Limb (tissue), 2 donors: ENCODE data around the gene HEATR5A.
"Not testable (repeated sequence)": the region's sequence is repeated elsewhere in the genome, so short reads cannot be mapped to it uniquely, and the experiment has no call there.

Experiments used
- DNase-seq, 2 donors: peaks; one replicate each; pipeline ENCODE4 v3.0.0-alpha.2; 2016; ENCODE audit errors: extremely low spot score in 2 of 2

HEATR5A gene

DNA sequence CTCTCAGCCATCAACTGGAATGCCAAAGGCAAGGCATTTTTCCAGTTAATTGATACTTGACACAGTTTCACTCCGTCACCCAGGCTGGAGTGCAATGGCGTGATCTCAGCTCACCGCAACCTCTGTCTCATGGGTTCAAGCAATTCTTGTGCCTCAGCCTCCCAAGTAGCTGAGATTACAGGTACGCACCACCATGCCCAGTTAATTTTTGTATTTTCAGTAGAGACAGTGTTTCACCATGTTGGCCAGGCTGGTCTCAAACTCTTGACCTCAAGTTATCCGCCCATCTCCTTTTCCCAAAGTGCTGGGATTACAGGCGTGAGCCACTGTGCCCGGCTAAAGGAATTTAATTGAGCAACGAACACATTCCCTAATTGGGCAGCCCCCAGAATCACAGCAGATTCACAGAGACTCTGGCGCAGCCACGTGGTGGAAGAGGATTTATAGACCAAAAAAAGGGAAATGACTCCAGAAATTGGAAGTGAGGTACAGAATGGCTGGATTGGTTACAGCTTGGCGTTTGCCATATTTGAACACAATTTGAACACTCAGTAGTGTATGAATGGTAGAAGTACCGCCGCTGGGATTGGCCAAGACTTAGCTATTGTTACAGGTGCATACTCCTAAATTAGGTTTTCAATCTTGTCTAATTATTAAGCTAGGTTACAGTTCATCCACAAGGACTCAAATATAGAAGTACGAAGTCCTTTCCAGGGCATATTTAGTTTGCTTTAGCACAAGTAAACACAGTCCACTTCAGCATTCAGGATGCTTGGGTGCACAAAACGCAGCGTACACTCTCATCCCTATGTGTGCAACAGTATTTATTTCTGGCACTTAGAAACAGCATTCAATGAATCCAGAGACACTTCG lies 162.6 kb downstream of the HEATR5A start:
- not testable (repeated sequence) for DNase-seq

DNA sequence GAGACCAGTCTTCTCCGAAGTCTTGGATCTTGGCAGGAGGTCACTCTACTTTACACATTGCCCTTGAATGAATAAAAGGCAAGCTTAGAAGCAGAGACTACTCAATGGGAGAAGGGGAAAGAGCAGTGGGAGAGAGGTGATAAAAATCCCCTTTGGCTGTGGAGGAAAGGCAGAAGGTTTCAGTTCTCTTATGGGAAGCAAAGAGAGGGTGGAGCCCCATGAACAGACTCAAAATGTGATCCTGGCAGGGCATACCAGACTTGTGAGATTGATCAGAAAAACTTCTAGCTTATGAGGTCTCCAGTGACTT lies 163.2 kb downstream of the HEATR5A start:
- no peak for DNase-seq

DNA sequence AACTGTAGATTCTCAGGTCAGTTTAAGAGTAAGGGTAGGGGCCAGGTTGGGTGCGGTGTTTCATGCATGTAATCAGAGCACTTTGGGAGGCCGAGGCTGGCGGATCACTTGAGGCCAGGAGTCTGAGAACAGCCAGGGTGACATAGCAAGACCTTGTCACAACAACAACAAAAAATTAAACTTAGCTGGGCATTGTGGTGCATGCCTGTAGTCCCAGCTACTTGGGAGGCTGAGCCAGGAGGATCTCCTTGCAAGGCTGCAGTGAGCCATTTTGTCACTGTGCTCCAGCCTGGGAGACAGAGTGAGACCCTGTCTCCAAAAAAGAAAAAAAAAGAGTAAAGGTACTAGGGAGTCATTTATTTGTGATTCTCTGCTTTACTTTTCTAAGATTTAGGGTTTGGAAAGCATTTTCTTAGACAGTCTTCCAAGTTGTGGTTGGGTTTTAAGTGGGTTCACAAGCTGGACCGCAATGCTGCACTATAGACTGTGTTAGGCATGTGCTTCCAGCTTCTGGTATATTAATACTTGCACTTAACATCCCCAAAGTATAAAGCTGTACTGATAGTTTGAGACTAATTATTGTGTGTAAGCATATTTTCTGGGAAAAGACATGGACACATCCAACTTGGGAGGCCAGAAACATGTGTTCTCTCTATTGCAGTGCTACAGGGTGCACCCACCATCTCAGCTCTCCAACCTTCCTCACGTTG lies 163.7 kb downstream of the HEATR5A start:
- no peak for DNase-seq

- not testable (repeated sequence) for DNase-seq
These were observed 164.4 kb downstream of the HEATR5A start for GRCh38 chr14:31255918-31256317.

DNA sequence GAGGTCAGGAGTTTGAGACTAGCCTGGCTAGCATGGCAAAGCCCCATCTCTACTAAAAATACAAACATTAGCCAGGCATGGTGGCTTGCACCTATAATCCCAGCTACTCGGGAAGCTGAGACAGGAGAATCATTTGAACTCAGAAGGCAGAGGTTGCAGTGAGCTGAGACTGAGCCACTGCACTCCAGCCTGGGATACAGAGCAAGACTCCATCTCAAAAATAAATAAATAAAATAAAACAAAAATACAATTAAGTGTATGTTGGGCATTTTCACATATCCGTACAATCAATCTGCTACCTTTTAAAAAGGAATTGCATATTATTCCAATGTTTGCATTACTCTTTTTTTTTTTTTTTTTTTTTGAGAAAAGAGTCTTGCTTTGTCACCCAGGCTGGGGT lies 165.1 kb downstream of the HEATR5A start:
- no peak for DNase-seq

DNA sequence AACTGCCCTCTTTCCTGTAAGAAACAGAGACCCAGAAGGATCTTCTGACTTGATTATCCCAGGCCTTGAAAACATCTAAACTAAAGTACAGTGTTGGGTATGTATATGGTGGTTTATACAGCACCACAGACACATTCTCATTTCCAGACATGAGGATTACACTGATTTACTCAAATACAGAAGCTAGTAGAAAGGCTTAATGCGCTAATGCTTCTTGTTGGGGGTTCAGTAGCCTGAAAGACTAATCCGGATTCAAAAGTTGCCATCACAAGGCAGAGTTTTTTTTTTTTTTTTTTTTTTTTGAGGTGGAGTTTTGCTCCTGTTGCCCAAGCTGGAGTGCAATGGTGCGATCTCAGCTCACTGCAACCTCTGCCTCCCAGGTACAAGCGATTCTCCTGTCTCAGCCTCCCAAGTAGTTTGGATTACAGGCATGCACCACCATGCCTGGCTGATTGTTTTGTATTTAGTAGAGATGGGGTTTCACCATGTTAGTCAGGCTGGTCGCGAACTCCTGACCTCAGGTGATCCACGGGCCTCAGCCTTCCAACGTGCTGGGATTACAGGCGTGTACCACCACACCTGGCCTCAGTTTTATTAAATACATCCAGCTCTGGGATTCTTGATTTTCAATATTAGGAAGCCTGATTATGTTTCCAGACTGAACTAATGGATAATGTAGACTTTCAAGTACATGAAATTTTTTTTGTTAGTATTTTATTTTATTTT lies 166.4 kb downstream of the HEATR5A start:
- no peak for DNase-seq

- DNase-seq, result no peak
These were observed 167.5 kb downstream of the HEATR5A start for GRCh38 chr14:31252865-31253264.

DNA sequence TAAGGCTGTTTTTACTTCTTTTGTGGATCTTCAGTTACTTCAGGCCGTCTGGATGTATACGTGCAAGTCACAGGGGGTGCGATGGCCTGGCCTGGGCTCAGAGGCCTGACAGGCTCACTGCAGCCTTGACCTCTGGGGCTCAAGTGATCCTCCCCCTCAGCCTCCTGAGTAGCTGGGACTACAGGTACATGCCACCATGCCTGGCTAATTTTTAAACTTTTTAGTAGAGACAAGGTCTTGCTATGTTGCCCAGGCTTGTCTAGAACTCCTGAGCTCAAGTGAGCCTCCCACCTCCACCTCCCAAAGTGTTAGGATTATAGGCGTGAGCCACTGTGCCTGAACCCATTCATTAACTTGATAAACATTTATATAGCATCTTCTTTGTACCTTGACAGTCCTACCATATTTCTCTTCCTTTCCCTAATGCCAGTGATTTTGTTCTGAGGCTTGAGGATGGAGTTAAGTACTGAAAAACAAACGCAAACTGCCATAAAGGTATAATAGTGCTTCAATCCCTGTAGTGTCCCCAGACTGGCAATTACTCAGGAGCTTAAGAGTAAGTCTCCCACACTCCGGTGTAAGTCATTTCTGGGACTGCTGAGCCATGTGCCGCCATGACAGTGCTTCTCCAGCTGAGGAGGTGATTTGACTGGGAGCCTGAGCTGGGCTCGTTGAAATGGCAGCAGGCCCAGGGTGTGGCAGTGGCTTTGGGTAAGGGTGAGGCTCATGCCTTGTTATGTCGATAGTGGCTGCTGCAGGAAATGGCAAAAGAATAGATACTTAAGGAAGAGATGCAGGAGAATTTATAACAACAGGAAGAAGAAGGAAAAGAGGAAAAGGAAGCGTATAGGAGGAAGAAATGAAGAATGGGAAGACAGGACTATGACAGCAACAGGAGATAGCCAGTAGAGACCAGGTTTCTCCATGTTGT lies 169.1 kb downstream of the HEATR5A start:
- DNase-seq, result no peak

DNA sequence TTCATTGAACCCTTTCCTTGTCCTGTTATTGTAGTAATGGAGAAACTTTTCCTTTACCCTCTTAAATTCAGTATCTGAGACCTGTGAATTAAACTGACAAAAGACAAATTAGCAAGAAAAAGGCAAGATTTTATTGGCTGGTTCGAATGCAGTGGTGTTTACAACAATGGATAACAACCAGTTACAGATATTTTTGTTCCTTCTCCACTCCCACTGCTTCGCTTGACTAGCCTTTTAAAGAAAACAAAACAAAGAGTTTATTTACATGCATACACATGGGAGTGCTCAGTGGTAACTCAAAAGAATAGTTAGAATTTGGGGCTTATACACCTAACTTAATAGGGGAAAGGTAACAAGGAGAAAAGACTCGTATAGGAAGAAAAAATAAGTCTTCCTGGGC lies 175.7 kb downstream of the HEATR5A start:
- DNase-seq, result no peak

GRCh38 chr14:31243860-31244259 lies 176.5 kb downstream of the HEATR5A start:
- DNase-seq, result no peak

GRCh38 chr14:31242161-31242940 lies 178.0 kb downstream of the HEATR5A start:
- DNase-seq, result not testable (repeated sequence)
